ENCODE data around the gene SS18.

- TF ChIP-seq, protein P1, sequence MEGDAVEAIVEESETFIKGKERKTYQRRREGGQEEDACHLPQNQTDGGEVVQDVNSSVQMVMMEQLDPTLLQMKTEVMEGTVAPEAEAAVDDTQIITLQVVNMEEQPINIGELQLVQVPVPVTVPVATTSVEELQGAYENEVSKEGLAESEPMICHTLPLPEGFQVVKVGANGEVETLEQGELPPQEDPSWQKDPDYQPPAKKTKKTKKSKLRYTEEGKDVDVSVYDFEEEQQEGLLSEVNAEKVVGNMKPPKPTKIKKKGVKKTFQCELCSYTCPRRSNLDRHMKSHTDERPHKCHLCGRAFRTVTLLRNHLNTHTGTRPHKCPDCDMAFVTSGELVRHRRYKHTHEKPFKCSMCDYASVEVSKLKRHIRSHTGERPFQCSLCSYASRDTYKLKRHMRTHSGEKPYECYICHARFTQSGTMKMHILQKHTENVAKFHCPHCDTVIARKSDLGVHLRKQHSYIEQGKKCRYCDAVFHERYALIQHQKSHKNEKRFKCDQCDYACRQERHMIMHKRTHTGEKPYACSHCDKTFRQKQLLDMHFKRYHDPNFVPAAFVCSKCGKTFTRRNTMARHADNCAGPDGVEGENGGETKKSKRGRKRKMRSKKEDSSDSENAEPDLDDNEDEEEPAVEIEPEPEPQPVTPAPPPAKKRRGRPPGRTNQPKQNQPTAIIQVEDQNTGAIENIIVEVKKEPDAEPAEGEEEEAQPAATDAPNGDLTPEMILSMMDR (IDR thresholded peaks at IDR 0.05): no peak
- TF ChIP-seq POLR2A (IDR thresholded peaks at IDR 0.05): no peak
- TF ChIP-seq EP300 (IDR thresholded peaks at IDR 0.05): no peak
These were observed 53.8 kb downstream of the SS18 start for GRCh38 chr18:26036635-26037034.
